ENCODE results near the gene DUSP15.
A peak's percentile ranks its signal among the peaks of the same experiment; 100 is the strongest.

DUSP15 gene

GRCh38 chr20:31869673-31869941 is 720 bp downstream of the DUSP15 start:
- peaks cover 11% of the 10 kb centered on the region for H3K4me1 ChIP-seq (ENCODE audit: insufficient read depth, low read length, severe bottlenecking)
- H4K20me1 ChIP-seq (ENCODE audit: insufficient read depth, low read length): no peaks in the 10 kb centered on the region
- H3K27ac ChIP-seq (ENCODE audit: low read depth, low read length, poor library complexity, severe bottlenecking): no peak overlapping the region
- H3K9ac ChIP-seq (ENCODE audit: low read length): no peak overlapping the region; the same call in 1 of the 2 replicates
- peak overlapping the region; percentile 51 for H3K4me3 ChIP-seq (ENCODE audit: low read depth, low read length, poor library complexity, severe bottlenecking)
- H3K4me2 ChIP-seq (ENCODE audit: low read length): peak overlapping the region; percentile 60
- no peaks in the 10 kb centered on the region for H3K9me3 ChIP-seq (ENCODE audit: low read length)
- 0 out of 2 replicates have a peak, but pooled peaks cover 11% of the 10 kb centered on the region for H3K27me3 ChIP-seq (ENCODE audit: insufficient read depth, low read length)
- H3K36me3 ChIP-seq (ENCODE audit: insufficient read depth, low read length): no peaks in the 10 kb centered on the region
- no peaks in the 10 kb centered on the region for H3K79me2 ChIP-seq (ENCODE audit: insufficient read depth, low read length)
- H2AFZ ChIP-seq (ENCODE audit: low read length): no peak overlapping the region
- TF ChIP-seq, protein P1, sequence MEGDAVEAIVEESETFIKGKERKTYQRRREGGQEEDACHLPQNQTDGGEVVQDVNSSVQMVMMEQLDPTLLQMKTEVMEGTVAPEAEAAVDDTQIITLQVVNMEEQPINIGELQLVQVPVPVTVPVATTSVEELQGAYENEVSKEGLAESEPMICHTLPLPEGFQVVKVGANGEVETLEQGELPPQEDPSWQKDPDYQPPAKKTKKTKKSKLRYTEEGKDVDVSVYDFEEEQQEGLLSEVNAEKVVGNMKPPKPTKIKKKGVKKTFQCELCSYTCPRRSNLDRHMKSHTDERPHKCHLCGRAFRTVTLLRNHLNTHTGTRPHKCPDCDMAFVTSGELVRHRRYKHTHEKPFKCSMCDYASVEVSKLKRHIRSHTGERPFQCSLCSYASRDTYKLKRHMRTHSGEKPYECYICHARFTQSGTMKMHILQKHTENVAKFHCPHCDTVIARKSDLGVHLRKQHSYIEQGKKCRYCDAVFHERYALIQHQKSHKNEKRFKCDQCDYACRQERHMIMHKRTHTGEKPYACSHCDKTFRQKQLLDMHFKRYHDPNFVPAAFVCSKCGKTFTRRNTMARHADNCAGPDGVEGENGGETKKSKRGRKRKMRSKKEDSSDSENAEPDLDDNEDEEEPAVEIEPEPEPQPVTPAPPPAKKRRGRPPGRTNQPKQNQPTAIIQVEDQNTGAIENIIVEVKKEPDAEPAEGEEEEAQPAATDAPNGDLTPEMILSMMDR (IDR thresholded peaks at IDR 0.05; ENCODE audit: low read length): no peak
- no peaks in the 10 kb centered on the region for H3F3A ChIP-seq (ENCODE audit: insufficient read depth, low read length)
- no peaks in the 10 kb centered on the region for H3K9me2 ChIP-seq (ENCODE audit: low read depth, low read length)

GRCh38 chr20:31868853-31869672 is 1.3 kb downstream of the DUSP15 start:
- Histone ChIP-seq H4K20me1 (ENCODE audit: insufficient read depth, low read length) (no peaks in the 10 kb centered on the region), H3K9me2 (ENCODE audit: low read depth, low read length) (no peaks in the 10 kb centered on the region), H3K9me3 (ENCODE audit: low read length) (no peaks in the 10 kb centered on the region), H2AFZ (ENCODE audit: low read length) (no peak overlapping the region), H3K27ac (ENCODE audit: low read depth, low read length, poor library complexity, severe bottlenecking) (no peak overlapping the region), H3K4me1 (ENCODE audit: insufficient read depth, low read length, severe bottlenecking) (peaks cover 11% of the 10 kb centered on the region), H3K27me3 (ENCODE audit: insufficient read depth, low read length) (0 out of 2 replicates have a peak, but pooled peaks cover 11% of the 10 kb centered on the region), H3K4me2 (ENCODE audit: low read length) (no peak overlapping the region), H3K79me2 (ENCODE audit: insufficient read depth, low read length) (no peaks in the 10 kb centered on the region), H3K4me3 (ENCODE audit: low read depth, low read length, poor library complexity, severe bottlenecking) (no peak overlapping the region), H3K9ac (ENCODE audit: low read length) (no peak overlapping the region), H3F3A (ENCODE audit: insufficient read depth, low read length) (no peaks in the 10 kb centered on the region), H3K36me3 (ENCODE audit: insufficient read depth, low read length) (no peaks in the 10 kb centered on the region)
- TF ChIP-seq, protein P1 (IDR thresholded peaks at IDR 0.05; ENCODE audit: low read length): no peak

DNA sequence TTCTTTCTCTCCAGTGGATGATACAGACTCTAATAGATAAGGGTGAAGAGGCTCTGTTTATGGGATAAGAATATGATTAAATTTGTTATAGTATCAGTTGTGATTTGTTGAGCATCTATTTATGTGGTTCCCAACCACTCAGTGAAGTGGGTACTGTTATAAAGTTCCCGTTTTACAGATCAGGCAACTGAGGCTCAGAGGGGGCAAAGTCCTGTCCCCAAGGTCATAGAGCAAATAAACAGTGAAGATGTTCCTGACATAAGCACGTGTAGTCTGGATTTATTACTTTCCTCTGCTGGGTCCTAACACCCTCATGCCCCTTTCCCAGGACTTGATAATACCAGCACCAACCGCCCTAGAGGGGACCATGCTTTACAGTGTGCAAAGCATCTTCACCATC is 4.1 kb downstream of the DUSP15 start:
- Histone ChIP-seq H3K4me3 (ENCODE audit: low read depth, low read length, poor library complexity, severe bottlenecking) (no peak overlapping the region), H3K9me3 (ENCODE audit: low read length) (no peaks in the 10 kb centered on the region), H3K79me2 (ENCODE audit: insufficient read depth, low read length) (no peaks in the 10 kb centered on the region), H3K27ac (ENCODE audit: low read depth, low read length, poor library complexity, severe bottlenecking) (no peak overlapping the region), H2AFZ (ENCODE audit: low read length) (no peak overlapping the region), H3K4me1 (ENCODE audit: insufficient read depth, low read length, severe bottlenecking) (peaks cover 14% of the 10 kb centered on the region), H3K4me2 (ENCODE audit: low read length) (no peak overlapping the region), H3F3A (ENCODE audit: insufficient read depth, low read length) (no peaks in the 10 kb centered on the region), H3K9ac (ENCODE audit: low read length) (no peak overlapping the region), H4K20me1 (ENCODE audit: insufficient read depth, low read length) (no peaks in the 10 kb centered on the region), H3K36me3 (ENCODE audit: insufficient read depth, low read length) (no peaks in the 10 kb centered on the region), H3K9me2 (ENCODE audit: low read depth, low read length) (no peaks in the 10 kb centered on the region), H3K27me3 (ENCODE audit: insufficient read depth, low read length) (0 out of 2 replicates have a peak, but pooled peaks cover 11% of the 10 kb centered on the region)
- no peak for TF ChIP-seq EZH2 (IDR thresholded peaks at IDR 0.05; ENCODE audit: borderline replicate concordance, low read length)
- TF ChIP-seq, protein P1 (IDR thresholded peaks at IDR 0.05; ENCODE audit: low read length): no peak
